HG02852 (cell line): ENCODE measurements around the gene BICC1.

Source experiments
- ATAC-seq: cut with Tn5 transposase; IDR thresholded peaks from one replicate; pipeline ENCODE4 v1.9.1; 2021; ENCODE audit warnings: mild to moderate bottlenecking, moderate library complexity; ENCODE audit not compliant: unreplicated experiment

Gene BICC1

GRCh38 chr10:58515291-58515941 is 2.7 kb downstream of the BICC1 start:
- no peak for ATAC-seq

- no peak for ATAC-seq
These were observed 3.4 kb downstream of the BICC1 start for GRCh38 chr10:58516119-58516518.

DNA sequence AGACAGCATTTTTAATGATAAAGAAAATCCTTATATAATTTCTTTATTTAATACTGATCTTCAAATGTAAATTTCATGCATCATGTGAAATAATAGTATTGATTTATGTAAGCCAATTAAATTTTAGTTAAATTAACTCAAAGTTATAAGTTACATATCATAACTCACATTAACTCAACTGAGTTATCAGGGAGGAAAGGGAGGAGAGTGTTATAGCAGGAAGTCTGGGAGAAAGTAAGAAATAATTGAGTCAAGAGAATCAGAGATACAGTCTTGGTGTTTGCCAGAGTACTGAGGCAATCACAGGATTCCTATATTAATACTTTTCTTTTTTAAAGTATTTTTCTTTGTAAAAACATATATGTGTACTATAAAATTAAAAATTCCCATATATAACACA is 4.0 kb downstream of the BICC1 start:
- ATAC-seq: no peak

- ATAC-seq: no peak
These were observed 4.4 kb downstream of the BICC1 start for GRCh38 chr10:58517081-58517480.

DNA sequence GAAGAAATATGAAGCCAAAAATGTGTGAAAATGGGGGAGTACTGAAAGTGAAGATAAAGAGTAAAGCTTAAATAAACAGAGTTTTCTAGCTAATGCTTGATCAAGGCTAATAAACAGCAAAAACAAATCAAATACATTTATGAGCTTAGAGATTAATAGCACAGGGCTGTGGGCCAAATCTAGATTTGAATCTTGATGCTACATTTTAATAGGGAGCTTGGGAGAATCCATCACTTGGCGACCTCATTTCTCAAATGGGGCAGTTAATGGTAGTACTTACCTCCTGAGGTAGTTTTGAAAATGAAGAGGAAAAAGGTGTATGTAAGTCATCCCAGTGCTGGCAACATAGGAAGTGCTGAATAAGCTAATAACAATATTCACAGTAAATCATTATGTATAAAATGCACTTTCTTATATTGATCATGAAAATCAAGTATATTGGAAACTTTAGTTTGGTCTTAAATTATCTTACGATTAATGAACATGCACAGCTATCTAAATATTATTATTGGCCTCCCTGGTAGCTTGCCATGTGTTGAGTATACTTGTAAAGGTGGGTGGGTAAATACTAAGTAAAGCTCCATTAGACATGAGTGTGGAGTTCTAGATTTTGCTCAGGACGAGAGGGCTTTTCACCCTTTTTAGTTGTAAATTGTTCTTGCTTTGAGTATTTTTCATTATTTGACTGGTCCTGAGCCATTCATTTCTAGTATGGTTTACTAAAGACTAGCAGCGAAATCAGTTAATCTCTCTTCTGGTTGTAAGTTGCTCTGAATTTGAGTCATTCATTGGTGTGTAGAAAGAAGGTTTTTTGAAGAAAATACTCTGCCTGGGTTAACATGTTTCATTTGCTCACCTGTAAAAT is 5.1 kb downstream of the BICC1 start:
- peak; percentile 73 for ATAC-seq

GRCh38 chr10:58518775-58519174 is 6.1 kb downstream of the BICC1 start:
- no peak for ATAC-seq

GRCh38 chr10:58529077-58529728 is 16.5 kb downstream of the BICC1 start:
- no peak for ATAC-seq

- peak; percentile 99 for ATAC-seq
These were observed 18.5 kb downstream of the BICC1 start for GRCh38 chr10:58531084-58531695.

DNA sequence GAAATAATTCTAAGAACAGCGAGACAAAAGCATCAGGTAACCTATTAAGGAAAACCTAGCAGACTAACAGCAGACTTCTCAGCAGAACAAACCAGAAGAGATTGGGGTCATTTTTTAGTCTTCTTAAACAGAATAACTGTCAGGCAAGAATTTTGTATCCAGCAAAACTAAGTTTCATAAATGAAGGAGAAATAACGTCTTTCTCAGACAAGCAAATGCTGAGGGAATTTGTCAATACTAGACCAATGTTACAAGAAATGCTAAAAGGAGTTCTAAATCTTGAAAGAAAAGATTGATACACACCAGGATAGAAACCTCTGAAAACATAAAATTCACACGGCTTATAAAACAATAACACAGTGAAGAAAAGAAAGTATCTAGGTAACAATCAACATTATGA is 22.6 kb downstream of the BICC1 start:
- no peak for ATAC-seq

- no peak for ATAC-seq
These were observed 30.5 kb downstream of the BICC1 start for GRCh38 chr10:58543141-58543540.

GRCh38 chr10:58544135-58544534 is 31.5 kb downstream of the BICC1 start:
- ATAC-seq: no peak

DNA sequence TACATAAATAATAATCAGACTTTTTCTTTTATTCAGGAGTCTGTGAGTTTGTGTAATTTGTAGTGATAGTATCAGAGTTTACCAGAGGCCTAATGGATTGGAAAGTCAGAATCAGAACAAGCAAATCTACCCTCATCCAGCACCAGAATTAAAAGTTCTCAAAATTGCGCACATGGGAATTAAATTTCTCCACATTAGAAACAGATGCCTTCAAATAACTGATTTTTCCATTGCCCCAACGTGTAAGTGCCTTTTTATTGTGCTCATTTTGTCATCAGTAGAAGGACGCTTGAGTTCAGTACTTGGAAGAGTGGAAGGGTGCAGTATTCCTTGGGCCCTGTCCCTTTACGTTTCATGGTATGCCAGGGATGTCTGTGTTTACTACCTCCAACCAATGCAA is 32.8 kb downstream of the BICC1 start:
- no peak for ATAC-seq

GRCh38 chr10:58546137-58546536 is 33.5 kb downstream of the BICC1 start:
- no peak for ATAC-seq

DNA sequence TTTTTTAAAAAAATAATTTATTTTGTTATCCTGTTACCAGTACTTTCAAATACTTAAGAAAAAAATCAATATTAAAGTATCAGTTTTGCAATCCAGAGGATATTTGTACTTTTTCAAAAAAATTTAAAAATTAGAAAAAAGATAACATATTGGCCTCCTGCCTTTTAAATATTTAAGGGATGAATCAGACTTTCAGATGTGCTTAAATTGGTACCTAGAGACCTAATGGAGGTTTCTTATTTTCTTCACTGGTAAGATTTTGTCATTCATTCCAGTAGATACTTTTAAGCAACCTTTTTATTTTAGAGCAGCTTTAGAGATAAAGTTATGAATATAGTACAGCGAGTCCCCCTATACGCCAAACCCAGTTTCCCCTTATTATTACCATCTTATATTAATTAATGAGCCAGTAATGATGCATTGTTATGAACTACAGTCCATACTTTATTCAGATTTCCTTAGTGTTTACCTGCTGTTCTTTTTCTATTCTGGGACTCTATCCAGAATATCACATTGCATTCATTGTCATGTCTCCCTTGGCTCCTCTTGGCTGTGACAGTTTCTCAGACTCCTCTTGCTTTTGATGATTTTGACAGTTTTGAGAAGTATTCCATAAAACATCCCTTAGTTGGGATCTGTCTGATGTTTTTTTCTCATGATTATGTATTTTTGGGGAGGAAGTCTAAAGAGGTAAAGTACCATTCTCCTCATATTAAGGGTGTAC is 34.2 kb downstream of the BICC1 start:
- ATAC-seq: no peak

DNA sequence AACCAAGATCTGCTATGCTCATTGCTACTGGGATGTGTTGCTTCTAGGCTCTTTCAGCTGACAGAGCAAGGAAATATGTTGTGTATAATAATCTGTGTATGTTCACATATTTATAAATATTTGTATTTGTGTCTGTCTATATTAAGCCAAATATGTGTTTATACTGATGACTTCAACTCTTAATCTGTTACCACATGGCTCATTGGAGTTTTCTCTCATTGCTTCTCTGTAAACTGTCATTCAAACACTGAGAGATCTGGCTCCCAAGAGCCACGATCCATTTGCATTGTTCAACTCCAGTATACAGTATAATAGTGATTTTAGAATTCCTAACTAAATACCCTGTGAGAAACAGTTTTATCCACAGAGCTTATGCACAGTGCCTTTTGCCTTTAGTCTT is 35.3 kb downstream of the BICC1 start:
- ATAC-seq: no peak

DNA sequence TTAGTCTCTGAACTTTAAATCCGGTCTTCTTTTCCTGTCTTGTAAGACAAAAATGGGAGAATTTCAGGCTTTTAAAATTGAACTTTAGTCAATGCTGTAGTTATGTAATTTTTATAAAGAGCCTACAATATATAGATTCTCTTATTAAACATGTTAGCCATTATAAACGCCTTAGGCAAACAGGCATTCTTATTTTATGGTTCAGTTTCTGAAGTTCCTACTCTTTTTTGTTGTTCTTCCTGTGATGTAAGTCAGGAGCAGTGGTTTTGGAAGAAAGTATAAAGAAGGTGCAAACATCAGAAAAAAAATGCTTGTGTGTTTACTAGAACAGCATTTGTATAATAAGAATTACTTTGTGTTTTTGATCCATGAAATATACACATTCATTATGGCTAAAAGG is 41.6 kb downstream of the BICC1 start:
- ATAC-seq: no peak

GRCh38 chr10:58555170-58555929 is 42.7 kb downstream of the BICC1 start:
- no peak for ATAC-seq

DNA sequence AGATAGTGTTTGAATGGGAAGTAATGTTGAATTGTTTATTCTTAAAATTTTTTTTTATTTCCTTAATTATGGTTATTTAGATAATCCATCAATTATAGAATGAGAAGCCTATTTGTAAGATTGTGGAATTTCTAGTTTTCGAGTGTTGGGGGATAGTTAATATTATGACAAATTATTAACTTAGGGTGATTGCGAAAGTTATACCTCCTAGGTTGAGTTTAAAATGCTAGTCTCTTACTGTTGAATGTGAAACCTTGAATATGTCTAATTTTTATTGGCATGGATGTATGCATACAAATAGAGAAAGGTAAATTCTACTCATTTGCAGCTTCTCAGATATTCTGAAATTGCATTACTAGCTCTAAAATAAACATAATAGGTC is 43.2 kb downstream of the BICC1 start:
- ATAC-seq: no peak

DNA sequence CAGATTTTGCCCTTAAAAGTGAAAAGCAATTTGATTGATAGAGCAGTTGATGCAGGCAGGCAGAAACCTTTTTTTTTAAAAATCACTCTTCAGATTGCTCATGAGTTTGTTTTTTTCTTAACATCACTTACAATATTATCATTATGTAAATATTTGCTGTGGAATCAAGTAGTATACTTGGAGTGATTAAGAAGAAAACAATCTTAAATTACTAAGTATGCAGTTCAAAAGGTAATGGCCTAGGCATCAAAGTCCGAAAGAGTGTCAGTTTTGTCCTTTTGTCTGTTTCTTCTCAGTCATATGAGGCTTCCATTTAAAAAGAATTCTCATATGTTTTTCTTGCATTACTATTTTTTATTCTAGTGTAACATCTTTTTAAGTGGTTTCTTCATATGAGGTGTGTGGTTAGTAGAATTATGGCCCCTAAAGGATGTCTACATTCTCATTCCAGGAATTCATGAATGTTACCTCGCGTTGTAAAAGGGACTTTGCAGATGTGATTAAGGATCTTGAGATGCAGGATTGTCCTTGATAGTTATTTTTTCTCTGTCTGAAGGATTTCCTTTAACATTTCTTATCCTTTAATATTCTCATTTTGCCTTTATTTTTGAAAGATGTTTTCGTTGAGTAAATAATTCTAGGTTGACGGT is 44.0 kb downstream of the BICC1 start:
- ATAC-seq: no peak

DNA sequence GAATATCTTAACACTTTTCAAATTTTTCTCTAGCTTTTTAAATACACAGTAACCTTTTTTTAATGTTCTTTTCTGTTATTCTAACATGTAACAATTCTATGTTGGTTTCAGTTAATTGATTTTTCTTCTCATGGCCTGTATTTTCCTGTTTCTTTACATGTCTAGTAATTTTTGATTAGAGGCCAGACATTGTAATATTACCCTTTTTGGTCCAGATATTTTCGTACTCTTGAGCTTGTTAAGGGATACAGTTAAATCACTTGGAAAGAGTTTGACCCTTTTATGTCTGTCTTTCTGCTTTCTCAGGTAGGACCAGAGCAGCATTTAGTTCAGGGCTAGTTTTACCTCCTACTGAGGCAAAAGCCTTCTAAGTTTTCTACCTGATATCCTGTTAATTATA is 45.0 kb downstream of the BICC1 start:
- no peak for ATAC-seq
